Limb (tissue), 2 donors: ENCODE data around the gene INMT.
"Not testable (repeated sequence)": the region's sequence is repeated elsewhere in the genome, so short reads cannot be mapped to it uniquely, and the experiment has no call there.

Experiments
- DNase-seq, 2 donors: peaks; one replicate each; pipeline ENCODE4 v3.0.0-alpha.2; 2016; ENCODE audit errors: extremely low spot score in 2 of 2

The INMT gene

GRCh38 chr7:30751696-30752273, at the start of gene INMT:
INMT (plus strand) TSS chr7:30752135; CDS start chr7:30752151, 16 bp downstream.
- DNase-seq, result no peak

- DNase-seq, result no peak
Observed at GRCh38 chr7:30702200-30702599, 49.7 kb upstream of the INMT start.

GRCh38 chr7:30703756-30704155, 48.2 kb upstream of the INMT start:
- no peak for DNase-seq

- no peak for DNase-seq
Observed at GRCh38 chr7:30705008-30705407, 46.9 kb upstream of the INMT start.

- DNase-seq, result no peak
Observed at GRCh38 chr7:30705596-30705995, 46.3 kb upstream of the INMT start.

- DNase-seq, result no peak
Observed at GRCh38 chr7:30706316-30706715, 45.6 kb upstream of the INMT start.

- DNase-seq, result no peak
Observed at GRCh38 chr7:30706908-30707307, 45.0 kb upstream of the INMT start.

- no peak for DNase-seq
Observed at GRCh38 chr7:30707391-30708357, 44.3 kb upstream of the INMT start.

- DNase-seq, result no peak
Observed at GRCh38 chr7:30708412-30708811, 43.5 kb upstream of the INMT start.

- DNase-seq, result no peak
Observed at GRCh38 chr7:30708983-30709382, 43.0 kb upstream of the INMT start.

GRCh38 chr7:30709549-30709948, 42.4 kb upstream of the INMT start:
- DNase-seq, result no peak

GRCh38 chr7:30710669-30711068, 41.3 kb upstream of the INMT start:
- DNase-seq, result no peak

- no peak for DNase-seq
Observed at GRCh38 chr7:30713392-30713791, 38.5 kb upstream of the INMT start.

GRCh38 chr7:30714129-30714528, 37.8 kb upstream of the INMT start:
- no peak for DNase-seq

- DNase-seq, result no peak
Observed at GRCh38 chr7:30717181-30717580, 34.8 kb upstream of the INMT start.

GRCh38 chr7:30719434-30719833, 32.5 kb upstream of the INMT start:
- DNase-seq, result not testable (repeated sequence)

- DNase-seq, result no peak
Observed at GRCh38 chr7:30721211-30721610, 30.7 kb upstream of the INMT start.

GRCh38 chr7:30722187-30722586, 29.7 kb upstream of the INMT start:
- no peak for DNase-seq

GRCh38 chr7:30722671-30723070, 29.3 kb upstream of the INMT start:
- no peak for DNase-seq

- no peak for DNase-seq
Observed at GRCh38 chr7:30723776-30724175, 28.2 kb upstream of the INMT start.

GRCh38 chr7:30726296-30727006, 25.5 kb upstream of the INMT start:
- no peak for DNase-seq
